GM21786 (cell line): ENCODE measurements around the gene MSI2.

ENCODE experiments used
- ATAC-seq: cut with Tn5 transposase; IDR thresholded peaks from one replicate; pipeline ENCODE4 v1.9.1; 2021; ENCODE audit not compliant: unreplicated experiment

MSI2 gene

DNA sequence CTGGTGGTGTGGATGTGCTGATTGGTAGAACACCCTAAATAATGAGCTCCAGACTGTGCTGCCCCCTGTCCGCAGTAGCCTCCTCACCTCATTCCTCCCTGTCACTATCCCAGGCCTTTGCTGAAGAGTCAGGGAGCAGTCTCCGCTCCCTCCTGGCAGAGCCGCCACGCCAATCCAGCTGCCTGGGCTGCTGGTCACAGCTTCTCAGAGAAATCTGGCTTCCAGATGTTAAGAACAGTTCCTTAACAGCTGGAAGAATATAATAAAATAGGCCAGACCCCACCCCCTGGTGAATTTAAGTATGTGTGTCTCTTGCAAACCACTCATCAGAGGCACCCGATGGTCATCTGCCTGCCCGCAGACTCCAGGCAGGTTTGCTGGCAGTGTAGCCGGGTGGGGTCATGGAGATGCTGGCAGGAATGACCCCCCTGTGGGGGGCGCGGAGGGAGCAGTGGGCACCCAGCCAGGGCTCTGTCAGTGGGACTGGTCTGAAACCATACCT lies 327.8 kb downstream of the MSI2 start:
- ATAC-seq: no peak

DNA sequence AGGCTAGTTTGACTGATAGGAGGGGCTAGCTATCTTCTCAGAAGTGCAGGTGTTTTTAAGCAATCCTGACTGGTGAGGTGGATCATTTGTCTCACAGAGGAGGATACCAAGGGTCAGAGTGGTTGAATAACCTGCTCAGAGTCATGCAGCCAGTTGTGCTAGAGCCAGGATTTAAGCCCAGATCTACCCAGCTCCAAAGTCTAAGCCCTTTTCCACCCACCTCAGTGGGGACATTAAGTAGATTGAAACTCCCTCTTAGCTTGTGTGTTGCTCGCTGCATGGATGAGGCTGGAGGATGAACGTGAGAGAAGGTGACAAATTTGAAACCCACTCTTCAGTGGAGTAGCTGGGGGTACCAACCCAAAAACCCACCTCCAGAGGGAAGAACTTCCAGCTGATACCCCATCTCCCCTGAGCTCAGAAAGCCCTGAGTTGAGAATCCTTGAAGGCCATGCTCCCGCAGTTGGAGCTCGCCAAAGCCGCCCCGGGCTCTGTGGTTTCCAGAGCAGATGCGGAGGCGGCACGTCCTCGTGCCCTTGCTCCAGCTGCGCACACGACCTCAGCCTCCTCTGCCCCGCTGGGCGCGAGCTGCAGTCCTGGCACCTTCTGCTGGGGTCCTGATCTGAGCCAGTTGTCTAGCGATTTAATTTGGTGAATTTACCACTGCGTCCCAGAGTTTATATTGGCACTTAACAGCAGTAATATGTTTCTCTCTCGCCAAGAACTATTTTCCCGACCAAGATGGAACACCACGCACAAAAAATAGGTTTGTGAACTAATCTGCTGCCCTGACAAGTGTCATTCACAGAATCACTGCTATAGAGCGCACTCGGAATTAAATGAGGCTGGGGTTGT lies 329.2 kb downstream of the MSI2 start:
- ATAC-seq: no peak

DNA sequence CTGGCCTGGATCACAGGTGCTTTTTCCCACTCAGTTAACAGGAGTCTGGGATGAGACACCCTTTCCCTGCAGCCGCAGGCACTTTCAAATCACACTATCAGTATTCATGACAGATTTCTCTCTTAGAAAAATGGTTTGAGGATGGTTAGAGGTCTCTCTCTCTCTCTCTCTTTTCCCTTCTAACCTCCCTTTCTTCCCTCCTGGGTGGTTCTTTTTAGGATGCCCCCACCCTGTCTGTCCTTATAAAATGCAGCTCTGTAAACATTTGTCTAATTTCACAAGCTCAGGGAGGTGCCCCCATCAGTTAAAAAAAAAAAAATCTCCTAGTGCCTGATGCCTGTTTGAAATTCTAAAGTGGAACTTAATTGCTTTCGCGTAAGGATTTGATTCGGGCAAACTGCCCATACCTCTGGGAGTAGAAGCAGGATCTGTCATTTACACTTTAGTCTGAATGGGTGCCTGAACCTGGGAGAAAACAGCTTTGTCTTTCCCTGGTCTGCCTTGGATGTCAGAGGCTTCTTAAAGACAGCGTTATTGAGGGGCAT lies 329.9 kb downstream of the MSI2 start:
- ATAC-seq: no peak

DNA sequence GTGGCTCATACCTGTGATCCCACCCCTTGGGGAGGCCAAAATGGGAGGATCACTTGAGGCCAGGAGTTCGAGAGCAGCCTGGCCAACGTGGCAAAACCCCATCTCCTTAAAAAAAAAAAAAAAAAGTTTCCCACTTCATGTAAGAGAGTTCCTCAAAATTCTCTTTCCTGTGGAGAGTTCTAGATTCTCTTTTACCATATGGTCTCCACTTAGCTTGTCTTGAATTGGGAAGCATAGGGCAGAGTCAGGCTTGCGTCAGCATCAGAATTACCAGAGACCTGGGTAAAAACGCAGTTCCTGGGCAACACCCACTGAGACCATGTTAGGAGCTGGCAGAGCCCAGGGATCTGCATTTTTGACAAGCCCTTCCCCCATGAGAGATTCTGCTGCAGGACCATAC lies 330.4 kb downstream of the MSI2 start:
- no peak for ATAC-seq

DNA sequence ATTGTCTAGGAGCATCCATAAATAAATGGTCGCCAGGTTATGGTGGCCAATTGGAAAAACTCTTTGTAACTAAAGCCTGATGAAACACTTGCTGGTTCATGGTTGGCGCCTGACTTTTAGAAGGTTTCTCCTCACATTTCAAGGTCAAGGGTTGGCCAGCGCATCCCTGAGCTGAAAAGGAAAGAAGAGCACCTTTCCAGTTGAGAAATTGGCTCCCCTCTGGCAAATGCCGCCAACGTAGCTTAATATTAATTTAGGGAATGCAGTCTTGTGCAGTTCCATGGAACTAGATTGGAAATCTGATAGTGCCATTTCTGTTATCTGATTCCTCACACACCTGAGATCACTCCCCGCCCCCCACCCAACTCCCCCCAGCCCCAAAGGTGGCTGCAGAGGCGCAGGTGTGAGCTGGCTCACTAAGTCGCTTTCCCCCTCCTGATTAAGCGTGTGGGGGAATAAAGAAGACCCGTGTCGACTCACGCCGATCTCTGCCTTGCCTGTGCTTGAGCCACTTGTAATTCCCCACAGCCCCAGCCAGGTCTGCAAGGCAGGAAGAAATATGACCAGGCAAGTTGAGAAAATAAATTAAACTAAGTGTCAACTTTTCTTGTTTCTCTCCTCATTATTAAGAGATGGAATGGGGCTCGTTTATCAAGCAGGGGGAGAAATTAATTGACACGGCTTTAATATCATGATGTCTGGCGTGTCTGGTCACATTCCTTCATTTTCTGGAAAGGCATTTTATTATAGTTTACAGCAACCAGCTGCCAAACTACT lies 331.1 kb downstream of the MSI2 start:
- ATAC-seq: no peak

DNA sequence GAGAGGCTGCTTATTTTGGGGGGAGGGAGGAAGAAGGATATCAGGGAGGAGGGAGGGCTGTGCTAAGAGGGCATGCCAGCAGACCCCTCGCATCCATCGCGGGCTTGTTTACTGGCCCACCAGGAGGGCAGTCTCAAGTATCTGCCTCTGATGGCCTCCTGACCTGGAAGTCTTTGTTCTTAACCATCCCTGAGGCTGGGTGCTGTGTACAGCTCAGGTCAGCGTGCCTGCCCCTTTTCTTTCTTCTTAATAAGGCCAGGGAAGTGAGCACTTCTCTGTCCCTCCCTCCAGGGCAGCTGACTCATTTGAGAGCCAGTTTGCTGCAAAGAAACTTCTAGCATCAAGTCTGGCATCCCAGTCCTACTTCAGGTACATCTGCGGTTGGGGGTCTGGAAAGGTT lies 331.8 kb downstream of the MSI2 start:
- no peak for ATAC-seq

DNA sequence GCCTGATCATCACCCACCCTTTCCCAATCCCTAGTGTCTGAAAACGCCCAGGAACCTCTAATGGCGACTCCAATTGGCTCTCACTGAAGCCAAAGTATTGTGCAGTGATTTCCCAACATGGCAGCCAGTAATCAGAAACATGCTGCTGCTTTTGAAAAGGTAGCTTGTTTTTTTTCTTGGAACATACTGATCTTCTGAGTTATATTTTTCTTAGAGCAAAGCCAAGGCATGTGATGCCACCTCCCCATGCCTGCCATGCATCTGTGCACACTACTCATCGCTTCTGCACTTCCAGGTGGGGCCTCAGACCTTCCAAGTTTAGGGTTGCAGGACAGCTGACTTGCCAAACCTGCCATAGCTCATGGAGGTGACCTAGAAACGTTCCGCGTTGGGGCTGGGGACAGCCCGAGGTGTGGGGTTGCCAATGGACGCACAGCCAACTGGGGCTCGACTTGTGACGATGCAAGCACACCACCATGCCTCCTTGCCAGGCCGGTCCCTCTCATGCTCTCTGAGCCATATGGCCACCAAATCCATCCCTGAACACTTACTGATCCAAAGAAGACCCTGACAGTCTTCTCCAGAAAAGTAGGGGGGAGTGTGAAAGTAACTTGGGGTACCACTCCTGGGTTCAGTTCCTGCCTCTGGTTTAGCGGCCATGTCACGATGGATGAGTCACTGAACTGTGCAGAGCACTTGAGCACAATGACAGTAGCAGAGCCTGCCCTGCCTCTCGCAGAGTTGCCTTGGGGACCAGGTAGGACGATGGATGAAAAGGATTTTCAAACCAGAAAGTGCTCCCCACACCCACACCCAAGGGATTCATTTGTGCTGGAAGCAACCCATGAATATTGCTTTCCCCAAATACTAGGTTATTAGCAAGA lies 333.1 kb downstream of the MSI2 start:
- ATAC-seq: no peak

DNA sequence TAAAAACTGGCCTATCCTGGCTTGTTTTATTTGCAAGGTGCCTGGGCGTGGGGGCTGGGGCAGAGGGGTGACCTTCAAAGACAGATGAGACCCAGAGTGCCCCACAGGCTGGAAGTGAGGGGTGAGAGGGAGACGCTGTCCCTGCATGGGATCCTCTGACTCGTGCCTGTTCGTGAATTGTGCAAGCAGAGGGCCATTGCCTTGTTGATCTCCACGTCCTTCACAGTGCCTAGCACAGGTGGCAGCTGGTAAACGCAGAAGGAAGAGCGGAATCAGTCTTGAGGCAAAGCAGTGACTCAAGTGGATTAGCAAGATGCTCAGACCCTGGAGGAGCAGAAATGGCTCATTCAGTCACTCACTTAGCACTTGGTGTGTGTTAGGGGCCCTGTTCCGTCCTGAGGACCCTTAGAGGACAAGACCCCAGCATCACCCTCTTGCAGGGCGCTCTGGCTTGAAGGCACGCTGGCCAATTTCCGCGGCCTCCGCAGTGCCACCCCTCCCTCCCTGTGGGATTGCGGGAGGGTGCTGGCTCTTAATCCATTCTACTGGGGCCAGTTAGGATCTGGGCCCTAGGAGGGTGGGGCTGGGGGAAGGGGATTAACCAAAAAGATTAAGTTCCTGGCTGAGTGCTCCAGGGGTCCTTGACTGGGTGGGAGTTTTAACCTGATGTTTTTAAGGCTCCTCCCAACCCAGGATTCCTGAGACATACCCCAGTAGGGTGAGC lies 337.6 kb downstream of the MSI2 start:
- ATAC-seq: no peak

DNA sequence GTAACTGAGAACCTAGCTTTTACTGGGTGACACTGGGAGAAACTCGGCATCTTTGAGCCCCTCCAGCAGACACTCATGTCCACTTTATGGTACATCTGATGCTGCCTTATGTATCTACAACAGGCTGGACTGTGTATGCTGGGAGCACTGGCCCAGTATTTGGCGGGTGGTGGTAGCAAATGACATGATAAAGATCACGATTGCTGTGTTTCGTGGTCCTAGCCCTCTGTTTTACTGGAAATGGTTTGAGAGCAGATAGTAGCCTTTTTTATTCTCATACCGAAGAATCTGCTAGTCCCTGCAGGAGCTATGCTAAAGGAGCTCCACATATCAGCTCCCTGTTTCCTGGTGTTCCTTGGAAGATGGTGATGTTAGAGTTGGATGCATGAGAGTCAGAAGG lies 338.4 kb downstream of the MSI2 start:
- no peak for ATAC-seq

DNA sequence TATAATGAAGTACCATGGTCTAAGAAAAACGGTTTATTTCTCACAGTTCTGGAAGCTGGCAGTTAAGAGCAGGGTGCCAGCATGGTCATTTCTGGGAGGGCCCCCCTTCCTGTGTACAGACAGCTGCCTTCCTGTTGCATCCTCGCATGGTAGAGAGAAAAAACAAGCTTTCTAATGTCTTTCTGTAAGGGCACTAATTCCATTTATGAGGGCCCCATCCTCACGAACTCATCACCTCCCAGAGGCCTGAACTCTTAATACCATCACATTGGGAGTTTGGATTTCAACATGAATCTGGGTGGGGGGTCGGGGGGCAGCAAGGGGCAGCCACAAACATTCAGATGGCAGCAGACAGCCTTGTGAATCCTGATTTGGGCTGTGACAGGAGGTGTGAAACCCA lies 339.1 kb downstream of the MSI2 start:
- ATAC-seq: no peak

DNA sequence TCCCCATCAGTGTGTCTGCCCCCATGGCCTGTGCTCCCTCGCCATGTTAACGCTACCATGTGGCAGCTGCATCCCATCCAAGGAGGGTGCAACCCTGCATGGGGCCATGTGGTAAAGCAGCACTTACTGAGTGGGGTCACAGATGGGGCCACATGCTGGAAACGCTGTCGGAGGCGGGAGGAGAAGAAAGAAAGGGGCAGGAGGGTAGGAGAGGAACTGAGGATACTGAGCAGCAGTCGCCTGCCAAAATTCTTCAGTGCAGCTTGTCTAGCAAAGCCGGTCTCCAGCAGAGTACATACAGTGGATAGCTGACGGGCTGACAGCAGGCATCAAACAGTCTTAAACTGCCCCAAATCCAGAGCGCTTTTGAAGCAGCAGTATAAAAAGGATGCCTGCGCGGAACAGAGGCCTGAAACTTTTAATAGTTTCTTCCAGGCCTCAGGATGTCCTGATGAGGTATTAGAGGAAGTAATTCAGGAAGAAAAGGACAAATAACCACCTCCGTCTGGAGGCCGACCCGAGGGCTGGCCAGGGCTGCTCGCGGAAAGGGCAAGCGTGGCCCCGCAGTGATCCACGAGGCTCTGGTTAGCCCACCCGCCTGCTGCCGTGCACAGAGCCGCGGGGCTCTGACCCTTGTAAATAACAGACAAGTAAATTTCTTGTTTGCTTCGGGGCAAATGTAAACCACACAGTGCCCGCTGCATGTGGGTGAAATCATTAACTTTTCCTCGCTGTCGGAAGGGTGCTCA lies 339.8 kb downstream of the MSI2 start:
- ATAC-seq: no peak

DNA sequence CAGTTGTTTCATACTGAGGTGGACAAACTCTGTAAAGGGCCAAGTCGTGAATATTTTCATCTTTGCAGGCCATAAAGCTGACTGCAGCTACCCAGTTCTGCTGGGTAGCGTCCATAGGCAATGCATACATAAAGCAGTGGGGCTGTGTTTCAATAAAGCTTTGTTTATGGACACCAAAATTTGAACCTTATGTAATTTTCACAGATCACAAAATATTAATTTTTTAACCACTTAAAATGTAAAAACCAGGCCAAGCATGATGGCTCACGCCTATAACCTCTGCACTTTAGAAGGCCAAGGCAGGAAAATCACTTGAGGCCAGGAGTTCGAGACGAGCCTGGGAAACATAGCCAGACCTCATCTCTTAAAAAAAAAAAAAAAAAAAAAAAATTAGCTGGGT lies 340.8 kb downstream of the MSI2 start:
- ATAC-seq: no peak

DNA sequence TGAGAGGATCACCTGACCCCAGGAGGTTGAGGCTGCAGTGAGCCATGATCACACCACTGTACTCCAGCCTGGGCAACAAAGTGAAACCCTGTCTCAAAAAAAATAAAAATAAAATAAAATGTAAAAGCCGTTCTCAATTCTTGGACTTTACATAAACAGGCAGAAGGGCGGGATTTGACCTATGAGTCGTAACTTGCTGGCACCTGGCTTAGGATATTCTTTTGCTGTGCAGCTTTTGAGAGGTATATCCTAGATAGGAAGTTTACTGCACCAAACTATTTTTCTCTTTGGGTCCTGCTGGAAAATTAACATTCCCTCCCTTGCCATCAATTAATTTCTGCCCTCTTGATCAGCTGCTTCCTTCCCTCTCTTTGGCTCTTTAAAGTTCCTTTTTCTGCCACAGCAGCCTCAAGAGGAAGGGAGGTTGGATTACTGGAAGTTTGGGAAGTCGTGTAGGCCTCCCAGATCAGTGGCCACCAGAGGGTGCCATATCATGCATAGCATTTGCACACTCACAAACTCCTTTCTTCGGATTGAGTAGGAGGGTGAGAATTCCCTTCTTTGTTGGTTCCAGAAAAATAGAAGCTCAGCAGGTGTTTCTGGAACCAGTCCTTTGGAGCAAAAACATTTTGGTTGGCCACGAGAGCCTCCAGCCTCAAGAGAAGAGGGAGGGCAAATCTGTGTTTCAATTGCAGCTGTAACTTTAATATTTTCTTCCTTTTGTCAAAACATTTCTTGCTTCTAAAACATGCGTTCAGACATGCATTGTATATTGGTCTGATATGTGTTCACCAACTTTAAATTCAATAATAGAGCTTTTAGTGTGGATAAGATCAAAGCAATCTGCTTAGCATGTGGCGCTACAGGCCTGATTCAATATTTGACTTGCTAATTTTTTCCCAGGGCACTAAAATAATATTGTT lies 341.5 kb downstream of the MSI2 start:
- ATAC-seq: no peak

DNA sequence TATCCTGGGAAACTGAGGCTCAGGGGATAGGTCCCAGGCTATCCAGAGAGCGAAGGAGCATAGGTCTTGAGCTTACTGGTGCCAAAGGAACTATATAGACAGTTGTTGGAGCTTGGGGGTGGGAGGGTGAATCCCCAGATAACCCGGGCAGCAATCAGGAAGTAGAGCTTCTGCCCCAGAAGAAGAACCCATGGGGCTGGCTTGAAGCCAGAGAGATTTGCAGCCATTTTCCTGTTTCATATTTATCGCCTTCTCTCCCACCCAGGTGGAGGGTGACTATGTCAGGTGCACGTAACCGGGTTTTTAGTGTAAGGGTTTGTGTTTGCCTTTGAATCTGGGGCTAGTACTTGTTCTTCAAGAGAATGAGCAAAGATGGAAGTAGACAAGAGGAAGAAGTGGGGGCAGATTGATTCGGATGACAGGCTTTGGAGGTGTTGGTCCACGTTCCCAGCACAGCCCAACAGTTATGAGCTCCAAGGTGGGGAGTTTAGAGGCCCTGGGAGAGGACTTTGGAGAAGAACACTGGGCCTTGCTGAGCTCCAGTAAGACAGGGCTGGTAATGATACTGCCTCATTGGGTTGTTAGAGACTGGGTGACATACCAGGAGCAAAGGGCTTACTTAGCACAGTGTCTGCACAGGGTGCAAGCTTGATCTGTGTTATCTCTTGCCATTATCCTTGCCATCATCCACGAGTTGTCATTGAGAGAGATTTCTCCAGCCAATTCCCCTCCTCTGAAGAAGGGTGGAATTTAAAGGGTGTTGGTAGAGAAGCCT lies 343.1 kb downstream of the MSI2 start:
- no peak for ATAC-seq

DNA sequence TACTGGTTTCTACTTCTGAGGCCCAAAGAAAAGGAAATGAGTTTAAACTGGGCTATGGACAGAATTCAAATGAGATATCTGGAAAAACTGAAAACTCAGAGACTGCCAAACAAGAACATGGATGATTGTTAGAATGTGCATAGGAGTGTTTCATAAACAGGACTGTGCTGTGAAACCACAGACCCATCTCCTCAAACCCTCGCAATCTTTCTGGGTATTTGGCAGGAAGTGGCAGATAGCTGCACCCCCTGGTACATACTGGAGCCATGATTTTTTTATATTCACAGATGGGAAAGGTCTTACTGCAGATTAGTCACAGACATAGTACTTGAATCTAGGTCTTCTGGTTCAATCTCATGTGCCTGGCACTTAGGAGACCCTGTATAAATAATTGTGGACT lies 343.8 kb downstream of the MSI2 start:
- ATAC-seq: no peak

DNA sequence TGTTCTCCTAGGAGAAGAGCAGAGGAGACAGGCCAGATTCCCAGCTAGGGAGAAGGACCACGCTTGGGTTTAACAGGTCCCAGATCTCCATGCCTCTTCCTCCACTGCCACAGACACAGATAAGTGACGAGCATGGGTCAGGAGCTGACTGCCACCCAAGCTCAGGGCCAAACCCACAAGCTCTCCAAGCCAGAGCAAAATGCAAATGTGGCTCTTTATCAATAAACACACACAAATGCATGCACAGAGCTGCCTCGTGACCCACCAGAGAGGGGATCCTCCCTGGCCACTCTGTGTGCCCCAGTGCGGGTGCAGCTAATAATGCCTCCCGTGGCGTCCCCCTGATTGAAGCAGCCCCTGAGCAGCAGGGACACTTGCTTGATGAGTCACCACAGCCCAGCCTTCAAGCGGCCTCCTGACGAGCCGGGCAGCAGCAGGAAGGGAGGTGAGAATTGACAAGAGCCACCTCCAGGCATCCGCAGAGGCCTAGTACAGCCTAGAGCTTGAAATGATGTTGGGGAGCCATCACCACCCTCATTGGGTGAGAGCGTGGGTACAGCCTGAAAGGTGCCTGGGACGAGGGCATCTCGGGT lies 344.9 kb downstream of the MSI2 start:
- ATAC-seq: no peak

DNA sequence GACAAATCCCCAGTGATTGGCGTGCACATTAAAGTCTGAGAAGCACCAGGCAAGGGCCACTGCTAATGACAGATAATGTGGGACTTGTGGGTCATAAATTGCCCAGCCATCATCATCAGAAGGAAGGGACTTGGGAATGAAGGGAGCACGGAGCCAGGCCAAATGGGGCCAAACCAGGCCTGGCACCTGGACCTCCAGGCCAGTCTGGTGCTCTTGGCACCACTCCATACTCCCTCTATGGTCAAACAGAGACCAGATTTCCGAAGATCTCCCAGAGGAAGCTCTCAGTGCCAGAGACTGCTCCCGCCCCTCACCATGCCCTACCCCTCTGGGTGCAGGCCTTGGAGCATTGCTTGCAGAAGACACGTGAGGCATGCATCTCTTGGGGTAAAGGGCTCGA lies 346.6 kb downstream of the MSI2 start:
- no peak for ATAC-seq
